Measurements from ENCODE around the gene ZNF648.

GRCh38 chr1:182029379-182030331 is 31.9 kb downstream of the ZNF648 start:
- peak in 1 of 2 donors; percentile 44 for TF ChIP-seq CTCF (conservative IDR thresholded peaks at IDR 0.05 in 1 of 2, IDR thresholded peaks at IDR 0.05 in 1 of 2; ENCODE audit: extremely low read depth in 1 of 2, insufficient read depth in 1 of 2, low read depth in 1 of 2, low read length in 2 of 2)
- no peak for TF ChIP-seq EZH2 (IDR thresholded peaks at IDR 0.05; ENCODE audit: borderline replicate concordance, low read length)

All from mammary epithelial cell (primary cell).